H1 (cell line): ENCODE data around the gene TSPOAP1. TPM values are rescaled to one million over a fixed set of nuclear protein-coding genes. Genes with fewer than 3 reads are reported as not detected.

ENCODE experiments used
- E2F6 ChIP-seq: IDR thresholded peaks from 2 replicates; pipeline ENCODE4 v1.6.1; 2012; ENCODE audit warnings: inconsistent platforms
- polyA plus RNA-seq, 7 experiments: library from polyadenylated mRNA; depleted of rRNA in 3 of 7; stranded (reverse) in 5 of 7; unstranded in 2 of 7; fragments of >200 nt in 5 of 7; fragments of 200-250 nt in 2 of 7; gene quantifications; 1 replicate in 5 of 7; 2 replicates in 1 of 7; 4 replicates in 1 of 7; pipeline versions ENCODE4 v1.2.1 to v1.2.3, GENCODE V29; 2011 to 2013; ENCODE audit warnings: missing spikeins in 2 of 7, mixed read lengths in 2 of 7
- total RNA-seq: library from RNA; stranded (reverse); fragmentation: NEBNext Ultra II Directional; extraction: Animal tissue kit (Norgen Biotek cat#: 25700); gene quantifications from 2 replicates; pipeline ENCODE4 v1.2.1, GENCODE V29; 2021

TSPOAP1 gene
- total and polyA plus RNA-seq, 2 of the 8 experiments (the other 6 are each of a cell fraction or from before 2014, with no cell fraction given), result 7.6 to 9.2 TPM

DNA sequence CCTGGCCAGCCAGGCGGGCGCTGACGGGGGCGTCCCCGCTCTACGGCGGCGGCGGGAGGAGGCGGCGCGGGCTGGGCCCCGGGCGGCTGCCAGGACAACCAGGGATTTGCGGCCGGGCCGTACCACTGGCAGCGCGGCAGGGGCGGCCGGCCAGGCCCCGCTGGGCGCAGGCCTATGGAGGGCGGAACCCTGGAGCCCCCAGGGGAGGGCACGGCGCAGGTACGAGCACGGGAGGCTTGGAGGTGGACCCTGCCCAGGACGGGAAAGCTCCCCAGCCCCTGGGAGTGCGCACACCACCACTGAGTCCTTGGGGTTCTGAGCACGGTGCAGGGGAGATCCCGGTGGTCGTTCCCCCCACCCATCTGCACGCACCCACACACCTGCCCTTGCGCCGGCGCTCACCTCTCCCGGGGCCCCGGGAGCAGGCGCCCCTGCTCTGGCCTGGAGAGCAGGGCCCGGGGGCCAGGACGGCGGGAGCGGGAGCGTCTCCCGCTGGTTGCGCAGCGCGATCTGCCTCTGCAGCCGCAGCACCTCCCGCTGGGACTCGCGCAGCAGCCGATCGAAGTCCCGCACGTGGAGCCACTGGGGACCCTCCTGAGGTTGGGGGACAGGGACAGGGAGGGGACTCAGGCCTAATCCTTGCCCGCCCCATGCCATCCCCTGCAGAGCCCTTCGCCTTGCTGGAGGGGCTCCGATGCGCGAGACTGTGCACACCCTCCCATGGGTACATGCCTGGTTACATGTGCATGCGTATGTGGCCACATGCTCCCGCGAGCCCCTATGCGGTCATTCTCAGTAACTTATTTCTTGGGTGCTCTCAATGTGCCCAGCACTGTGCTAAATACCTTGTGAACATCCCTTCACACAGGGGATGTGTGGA, 3.9 kb downstream of the TSPOAP1 start (continued):
- peak; percentile 88 for TF ChIP-seq E2F6
- TF ChIP-seq, all 59 proteins: peak for 7
